Naive B cell (primary cell): ENCODE measurements around the gene ZBTB7A. TPM values are rescaled to one million over a fixed set of nuclear protein-coding genes. Genes with fewer than 3 reads are reported as not detected.
A peak's percentile ranks its signal among the peaks of the same experiment; 100 is the strongest.

ENCODE experiments used
- ATAC-seq, 2 donors: fragments of 150-1000 bp; cut with Tn5 transposase; 2 replicates each; pipeline ENCODE4 v1.10.0; 2021; ENCODE audit warnings: low read depth in 2 of 2, mild to moderate bottlenecking in 2 of 2, moderate library complexity in 2 of 2
- DNase-seq: peaks from one replicate; pipeline ENCODE4 v3.0.0; 2022
- H3K27ac Mint-ChIP-seq, 6 donors: one replicate each; pipeline ENCODE4 v1.8.0; 2020 to 2022; ENCODE audit warnings: mild to moderate bottlenecking in 6 of 6, mixed read lengths in 6 of 6, moderate library complexity in 5 of 6, inconsistent platforms in 2 of 6
- H3K27me3 Mint-ChIP-seq, 3 donors: one replicate each; pipeline ENCODE4 v1.8.0; 2021 to 2022; ENCODE audit warnings: mixed read lengths in 3 of 3, mild to moderate bottlenecking in 1 of 3
- H3K36me3 Mint-ChIP-seq, 2 donors: one replicate each; pipeline ENCODE4 v1.8.0; 2020 to 2022; ENCODE audit warnings: mixed read lengths in 2 of 2, inconsistent platforms in 1 of 2, mild to moderate bottlenecking in 1 of 2
- H3K4me1 Mint-ChIP-seq, 3 donors: one replicate each; pipeline ENCODE4 v1.8.0; 2020 to 2022; ENCODE audit warnings: mixed read lengths in 3 of 3, inconsistent platforms in 1 of 3, mild to moderate bottlenecking in 1 of 3, moderate library complexity in 1 of 3
- H3K4me3 Mint-ChIP-seq, 8 donors: one replicate each; pipeline ENCODE4 v1.8.0; 2020 to 2022; ENCODE audit warnings: mild to moderate bottlenecking in 8 of 8, mixed read lengths in 8 of 8, moderate library complexity in 8 of 8, inconsistent platforms in 2 of 8
- H3K9me3 Mint-ChIP-seq, 7 donors: one replicate each; pipeline ENCODE4 v1.8.0; 2020 to 2022; ENCODE audit warnings: mixed read lengths in 7 of 7, mild to moderate bottlenecking in 5 of 7, inconsistent platforms in 2 of 7, moderate library complexity in 1 of 7
- polyA plus RNA-seq, 6 donors: library from polyadenylated mRNA; unstranded; fragments of 300-500 nt; fragmentation: Illumina TruSeq; gene quantifications; one replicate each; pipeline ENCODE4 v1.2.3, GENCODE V29; 2021; ENCODE audit warnings: low read depth in 6 of 6

ZBTB7A gene
- polyA plus RNA-seq, 6 donors from 2014 or later: 13.5 to 41.2 (median 21.2) TPM

GRCh38 chr19:4061683-4062418 is 4.8 kb downstream of the ZBTB7A start:
- Mint-ChIP-seq H3K36me3 (no peaks in the 10 kb centered on the region), H3K27me3 (no peaks in the 10 kb centered on the region), H3K9me3 (no peaks in the 10 kb centered on the region), H3K4me3 (peak overlapping the region in 4 of 8 donors; percentile 35 to 72 (median 54)), H3K4me1 (peaks cover 11 to 29% (median 17%) of the 10 kb centered on the region in 3 donors), H3K27ac (peak overlapping the region in 1 of 6 donors; percentile 59)
- ATAC-seq (no peak), DNase-seq (no peak)

- Mint-ChIP-seq H3K4me1 (peaks cover 11 to 30% (median 23%) of the 10 kb centered on the region in 3 donors), H3K4me3 (peak overlapping the region in 1 of 8 donors; percentile 67)
- DNase-seq: no peak
Measured at GRCh38 chr19:4061178-4061682, 5.5 kb downstream of the ZBTB7A start.

GRCh38 chr19:4060621-4061177 is 6.0 kb downstream of the ZBTB7A start:
- Mint-ChIP-seq H3K4me3 (peak overlapping the region in 2 of 8 donors; percentile 12 to 60), H3K27ac (peak overlapping the region in 4 of 6 donors; percentile 7 to 72 (median 48)), H3K36me3 (no peaks in the 10 kb centered on the region), H3K9me3 (no peaks in the 10 kb centered on the region), H3K27me3 (no peaks in the 10 kb centered on the region), H3K4me1 (peaks cover 11 to 35% (median 28%) of the 10 kb centered on the region in 3 donors)
- ATAC-seq (no peak), DNase-seq (no peak)

More at GRCh38 chr19:4061178-4061682, 5.5 kb downstream of the ZBTB7A start:
- Mint-ChIP-seq H3K9me3 (no peaks in the 10 kb centered on the region), H3K36me3 (no peaks in the 10 kb centered on the region), H3K27ac (no peak overlapping the region), H3K27me3 (no peaks in the 10 kb centered on the region)
- no peak for ATAC-seq

- peaks cover 11 to 37% (median 28%) of the 10 kb centered on the region in 3 donors for H3K4me1 Mint-ChIP-seq
- no peaks in the 10 kb centered on the region for H3K9me3 Mint-ChIP-seq
- ATAC-seq (peak; percentile 10 to 57), DNase-seq (no peak)
- H3K27me3 Mint-ChIP-seq: no peaks in the 10 kb centered on the region
- H3K4me3 Mint-ChIP-seq: peak overlapping the region in 2 of 8 donors; percentile 12 to 60
- no peaks in the 10 kb centered on the region for H3K36me3 Mint-ChIP-seq
- H3K27ac Mint-ChIP-seq: peak overlapping the region in 4 of 6 donors; percentile 7 to 72 (median 48)
Measured at GRCh38 chr19:4059891-4060620, 6.6 kb downstream of the ZBTB7A start.

- Mint-ChIP-seq H3K9me3 (no peaks in the 10 kb centered on the region), H3K36me3 (no peaks in the 10 kb centered on the region), H3K27ac (peak overlapping the region in 2 of 6 donors; percentile 29 to 72), H3K4me1 (peaks cover 11 to 37% (median 28%) of the 10 kb centered on the region in 3 donors), H3K27me3 (no peaks in the 10 kb centered on the region), H3K4me3 (no peak overlapping the region)
- ATAC-seq (no peak), DNase-seq (no peak)
Measured at GRCh38 chr19:4059453-4059871, 7.2 kb downstream of the ZBTB7A start.

- Mint-ChIP-seq H3K4me1 (peaks cover 10 to 37% (median 28%) of the 10 kb centered on the region in 3 donors), H3K4me3 (peak overlapping the region in 1 of 8 donors; percentile 61), H3K27me3 (no peaks in the 10 kb centered on the region), H3K36me3 (peaks cover 0 to under 1% of the 10 kb centered on the region in 2 donors), H3K9me3 (no peaks in the 10 kb centered on the region), H3K27ac (peak overlapping the region in 2 of 6 donors; percentile 29 to 72)
- ATAC-seq (no peak), DNase-seq (no peak)
Measured at GRCh38 chr19:4058693-4059452, 7.8 kb downstream of the ZBTB7A start.

GRCh38 chr19:4057931-4058692 is 8.6 kb downstream of the ZBTB7A start:
- no peak for DNase-seq
- Mint-ChIP-seq H3K9me3 (no peaks in the 10 kb centered on the region), H3K4me3 (no peak overlapping the region), H3K4me1 (peaks cover 14 to 36% (median 35%) of the 10 kb centered on the region in 3 donors), H3K27me3 (no peaks in the 10 kb centered on the region), H3K27ac (peak overlapping the region in 1 of 6 donors; percentile 96), H3K36me3 (peaks cover 6 to 8% of the 10 kb centered on the region in 2 donors)
- ATAC-seq: no peak

- Mint-ChIP-seq H3K4me3 (no peak overlapping the region), H3K4me1 (peaks cover 25 to 42% (median 37%) of the 10 kb centered on the region in 3 donors), H3K36me3 (peaks cover 10 to 21% of the 10 kb centered on the region in 2 donors), H3K27ac (peak overlapping the region in 1 of 6 donors; percentile 4), H3K27me3 (no peaks in the 10 kb centered on the region), H3K9me3 (peaks cover 0 to 2% (median 0%) of the 10 kb centered on the region in 7 donors)
- no peak for ATAC-seq
- no peak for DNase-seq
Measured at GRCh38 chr19:4055209-4055552, 11.5 kb downstream of the ZBTB7A start.

- Mint-ChIP-seq H3K36me3 (peaks cover 10 to 21% of the 10 kb centered on the region in 2 donors), H3K27ac (no peak overlapping the region), H3K4me1 (peaks cover 25 to 48% (median 37%) of the 10 kb centered on the region in 3 donors), H3K9me3 (peaks cover 0 to 2% (median 0%) of the 10 kb centered on the region in 7 donors), H3K27me3 (no peaks in the 10 kb centered on the region), H3K4me3 (no peak overlapping the region)
- ATAC-seq (no peak), DNase-seq (no peak)
Measured at GRCh38 chr19:4054441-4055208, 12.1 kb downstream of the ZBTB7A start.

- Mint-ChIP-seq H3K4me3 (peak overlapping the region in 2 of 8 donors; percentile 29 to 75), H3K27me3 (no peaks in the 10 kb centered on the region), H3K27ac (peak overlapping the region in 3 of 6 donors; percentile 63 to 83 (median 73)), H3K9me3 (peaks cover 0 to 2% (median 0%) of the 10 kb centered on the region in 7 donors), H3K4me1 (peaks cover 25 to 53% (median 37%) of the 10 kb centered on the region in 3 donors), H3K36me3 (peaks cover 10 to 21% of the 10 kb centered on the region in 2 donors)
- no peak for DNase-seq
- no peak for ATAC-seq
Measured at GRCh38 chr19:4053423-4054324, 13.0 kb downstream of the ZBTB7A start.

- Mint-ChIP-seq H3K4me1 (peaks cover 25 to 53% (median 37%) of the 10 kb centered on the region in 3 donors), H3K4me3 (peak overlapping the region in 3 of 8 donors; percentile 29 to 75 (median 40)), H3K27ac (peak overlapping the region in 4 of 6 donors; percentile 63 to 83 (median 78)), H3K36me3 (peaks cover 10 to 21% of the 10 kb centered on the region in 2 donors), H3K27me3 (no peaks in the 10 kb centered on the region), H3K9me3 (peaks cover 0 to 2% (median 0%) of the 10 kb centered on the region in 7 donors)
- no peak for DNase-seq
- ATAC-seq: no peak
Measured at GRCh38 chr19:4052993-4053422, 13.7 kb downstream of the ZBTB7A start.
